K562 (cell line): ENCODE results near the gene UTP4.
"Not testable (repeated sequence)": the region's sequence is repeated elsewhere in the genome, so short reads cannot be mapped to it uniquely, and the experiment has no call there.

Experiments
- ARID4B ChIP-seq: sonication (generic); formaldehyde crosslinking; IDR thresholded peaks from 2 replicates; pipeline ENCODE4 v1.8.0; 2022; ENCODE audit warnings: mild to moderate bottlenecking, missing genetic modification reagents
- CBX2 ChIP-seq: fragments of 200-600 bp; sonication (generic); IDR thresholded peaks from one replicate; pipeline ENCODE4 v1.6.1; 2012; ENCODE audit warnings: mild to moderate bottlenecking, low read length, inconsistent platforms; ENCODE audit not compliant: insufficient read depth, poor library complexity, severe bottlenecking
- ELK1 ChIP-seq: sonication (generic); formaldehyde crosslinking; IDR thresholded peaks from 2 replicates; pipeline ENCODE4 v1.8.1; 2022; ENCODE audit warnings: missing genetic modification reagents
- MAFG ChIP-seq: fragments of 450-650 bp; conservative IDR thresholded peaks from 2 replicates; pipeline ENCODE4 v1.6.1; 2016; ENCODE audit warnings: missing genetic modification characterization, missing compliant biosample characterization
- ZEB2 ChIP-seq: fragments of 450-650 bp; IDR thresholded peaks from 2 replicates; pipeline ENCODE4 v1.6.1; 2016

- not testable (repeated sequence) for TF ChIP-seq CBX2; ZEB2; ARID4B; MAFG (tag); ELK1
These were observed 7.5 kb upstream of the UTP4 start for GRCh38 chr16:69124961-69125360.
